HAP-1 (cell line): ENCODE results near the gene LMO7.
A peak's percentile ranks its signal among the peaks of the same experiment; 100 is the strongest.
"Not testable (repeated sequence)": the region's sequence is repeated elsewhere in the genome, so short reads cannot be mapped to it uniquely, and the experiment has no call there.

Experiments used
- DNase-seq, 2 experiments: peaks; one replicate each; pipeline ENCODE4 v3.0.0-alpha.2; 2016 to 2020; ENCODE audit warnings: low spot score in 2 of 2
- H3K27me3 ChIP-seq: fragments of 250-450 bp; sonication (Bioruptor Pico); 2 replicates; pipeline ENCODE4 v1.5.1; 2020; ENCODE audit warnings: low read depth, mild to moderate bottlenecking, moderate library complexity
- H3K36me3 ChIP-seq: fragments of 250-450 bp; sonication (Bioruptor Pico); replicated peaks from 2 replicates; pipeline ENCODE4 v1.5.1; 2020; ENCODE audit warnings: mild to moderate bottlenecking
- H3K4me1 ChIP-seq: fragments of 250-450 bp; sonication (Bioruptor Pico); 2 replicates; pipeline ENCODE4 v1.5.1; 2020; ENCODE audit warnings: mild to moderate bottlenecking
- H3K4me3 ChIP-seq: fragments of 250-450 bp; sonication (Bioruptor Pico); 2 replicates; pipeline ENCODE4 v1.5.1; 2020; ENCODE audit warnings: mild to moderate bottlenecking, moderate library complexity
- H3K9me3 ChIP-seq: fragments of 250-450 bp; sonication (Bioruptor Pico); 2 replicates; pipeline ENCODE4 v1.5.1; 2020; ENCODE audit warnings: mild to moderate bottlenecking, moderate library complexity
- in situ Hi-C: fragments of 300-500 bp; cut with MboI; formaldehyde crosslinking; loops from 3 replicates; pipeline ENCODE4 v1.14.3; 2020; ENCODE audit warnings: low sequenced_read_pairs, inconsistent platforms, mixed read lengths

Gene LMO7

GRCh38 chr13:75715601-75716523 is 79.7 kb downstream of the LMO7 start:
- Histone ChIP-seq H3K4me3 (no peak overlapping the region), H3K4me1 (no peaks in the 10 kb centered on the region), H3K36me3 (no peaks in the 10 kb centered on the region), H3K27me3 (no peaks in the 10 kb centered on the region), H3K9me3 (no peaks in the 10 kb centered on the region)
- in situ Hi-C loops = no loop called here
- no peak for DNase-seq

GRCh38 chr13:75717525-75717924 is 81.4 kb downstream of the LMO7 start:
- Histone ChIP-seq H3K36me3 (no peaks in the 10 kb centered on the region), H3K9me3 (no peaks in the 10 kb centered on the region), H3K4me1 (no peaks in the 10 kb centered on the region), H3K27me3 (no peaks in the 10 kb centered on the region), H3K4me3 (no peak overlapping the region)
- in situ Hi-C loops = no loop called here
- DNase-seq = no peak

GRCh38 chr13:75721307-75721706 is 85.2 kb downstream of the LMO7 start:
- in situ Hi-C loops = no loop called here
- no peaks in the 10 kb centered on the region for H3K27me3 ChIP-seq
- H3K9me3 ChIP-seq = no peaks in the 10 kb centered on the region
- H3K36me3 ChIP-seq = no peaks in the 10 kb centered on the region
- no peak overlapping the region for H3K4me3 ChIP-seq
- H3K4me1 ChIP-seq = peaks cover 5% of the 10 kb centered on the region
- DNase-seq = no peak

GRCh38 chr13:75723901-75724300 is 87.8 kb downstream of the LMO7 start:
- H3K4me1 ChIP-seq = peaks cover 5% of the 10 kb centered on the region
- H3K36me3 ChIP-seq = no peaks in the 10 kb centered on the region
- in situ Hi-C loops = no loop called here
- H3K9me3 ChIP-seq = no peaks in the 10 kb centered on the region
- DNase-seq = no peak
- no peak overlapping the region for H3K4me3 ChIP-seq
- H3K27me3 ChIP-seq = no peaks in the 10 kb centered on the region

- H3K36me3 ChIP-seq = no peaks in the 10 kb centered on the region
- H3K9me3 ChIP-seq = no peaks in the 10 kb centered on the region
- DNase-seq = no peak
- no peaks in the 10 kb centered on the region for H3K27me3 ChIP-seq
- in situ Hi-C loops = no loop called here
- H3K4me1 ChIP-seq = peaks cover 5% of the 10 kb centered on the region
- H3K4me3 ChIP-seq = no peak overlapping the region
These were observed 88.8 kb downstream of the LMO7 start for GRCh38 chr13:75724752-75725517.

GRCh38 chr13:75725736-75726135 is 89.6 kb downstream of the LMO7 start:
- Histone ChIP-seq H3K4me1 (peaks cover 5% of the 10 kb centered on the region), H3K4me3 (no peak overlapping the region), H3K27me3 (no peaks in the 10 kb centered on the region), H3K9me3 (no peaks in the 10 kb centered on the region), H3K36me3 (no peaks in the 10 kb centered on the region)
- in situ Hi-C loops = no loop called here
- peak in 1 of 2 experiments; percentile 20 for DNase-seq

- in situ Hi-C loops = no loop called here
- Histone ChIP-seq H3K4me3 (no peak overlapping the region), H3K4me1 (peaks cover 5% of the 10 kb centered on the region), H3K36me3 (no peaks in the 10 kb centered on the region), H3K9me3 (no peaks in the 10 kb centered on the region), H3K27me3 (no peaks in the 10 kb centered on the region)
- DNase-seq = no peak
These were observed 90.2 kb downstream of the LMO7 start for GRCh38 chr13:75726306-75726705.

GRCh38 chr13:75733113-75733512 is 97.0 kb downstream of the LMO7 start:
- DNase-seq, H3K9me3 ChIP-seq, H3K4me3 ChIP-seq, H3K36me3 ChIP-seq, H3K27me3 ChIP-seq, in situ Hi-C loops, H3K4me1 ChIP-seq: not testable (repeated sequence)

- no peak overlapping the region for H3K4me3 ChIP-seq
- no peaks in the 10 kb centered on the region for H3K9me3 ChIP-seq
- no peaks in the 10 kb centered on the region for H3K4me1 ChIP-seq
- no peaks in the 10 kb centered on the region for H3K36me3 ChIP-seq
- DNase-seq = no peak
- H3K27me3 ChIP-seq = no peaks in the 10 kb centered on the region
- in situ Hi-C loops = no loop called here
These were observed 100.0 kb downstream of the LMO7 start for GRCh38 chr13:75736173-75736572.

- DNase-seq = no peak
- H3K27me3 ChIP-seq = no peaks in the 10 kb centered on the region
- H3K4me3 ChIP-seq = no peak overlapping the region
- no peaks in the 10 kb centered on the region for H3K4me1 ChIP-seq
- no peaks in the 10 kb centered on the region for H3K36me3 ChIP-seq
- in situ Hi-C loops = no loop called here
- no peaks in the 10 kb centered on the region; the same call in 1 of the 2 replicates for H3K9me3 ChIP-seq
These were observed 102.7 kb downstream of the LMO7 start for GRCh38 chr13:75738841-75739240.

- Histone ChIP-seq H3K27me3 (no peaks in the 10 kb centered on the region), H3K36me3 (no peaks in the 10 kb centered on the region), H3K4me3 (no peak overlapping the region), H3K4me1 (no peaks in the 10 kb centered on the region), H3K9me3 (no peaks in the 10 kb centered on the region; the same call in 1 of the 2 replicates)
- in situ Hi-C loops = no loop called here
- no peak for DNase-seq
These were observed 103.2 kb downstream of the LMO7 start for GRCh38 chr13:75739244-75739868.

GRCh38 chr13:75740031-75740430 is 103.9 kb downstream of the LMO7 start:
- no peak for DNase-seq
- Histone ChIP-seq H3K36me3 (no peaks in the 10 kb centered on the region), H3K4me3 (no peak overlapping the region), H3K4me1 (no peaks in the 10 kb centered on the region), H3K9me3 (peaks cover under 1% of the 10 kb centered on the region; the same call in 1 of the 2 replicates), H3K27me3 (no peaks in the 10 kb centered on the region)
- in situ Hi-C loops = no loop called here

GRCh38 chr13:75743072-75743471 is 106.9 kb downstream of the LMO7 start:
- DNase-seq, H3K9me3 ChIP-seq, in situ Hi-C loops, H3K36me3 ChIP-seq, H3K4me3 ChIP-seq, H3K27me3 ChIP-seq, H3K4me1 ChIP-seq: not testable (repeated sequence)

GRCh38 chr13:75744127-75744526 is 108.0 kb downstream of the LMO7 start:
- in situ Hi-C loops = no loop called here
- H3K27me3 ChIP-seq = no peaks in the 10 kb centered on the region
- no peaks in the 10 kb centered on the region for H3K4me1 ChIP-seq
- DNase-seq = no peak
- peaks cover 2% of the 10 kb centered on the region; the same call in 1 of the 2 replicates for H3K9me3 ChIP-seq
- no peak overlapping the region for H3K4me3 ChIP-seq
- H3K36me3 ChIP-seq = no peaks in the 10 kb centered on the region
